GM21390 (cell line): ENCODE data around the gene ATP10A.
"Not testable (repeated sequence)": the region's sequence is repeated elsewhere in the genome, so short reads cannot be mapped to it uniquely, and the experiment has no call there.

ENCODE experiments used
- ATAC-seq: cut with Tn5 transposase; IDR thresholded peaks from one replicate; pipeline ENCODE4 v1.9.1; 2021; ENCODE audit not compliant: unreplicated experiment

ATP10A gene

GRCh38 chr15:25667829-25668228, 195.3 kb downstream of the ATP10A start:
- no peak for ATAC-seq

DNA sequence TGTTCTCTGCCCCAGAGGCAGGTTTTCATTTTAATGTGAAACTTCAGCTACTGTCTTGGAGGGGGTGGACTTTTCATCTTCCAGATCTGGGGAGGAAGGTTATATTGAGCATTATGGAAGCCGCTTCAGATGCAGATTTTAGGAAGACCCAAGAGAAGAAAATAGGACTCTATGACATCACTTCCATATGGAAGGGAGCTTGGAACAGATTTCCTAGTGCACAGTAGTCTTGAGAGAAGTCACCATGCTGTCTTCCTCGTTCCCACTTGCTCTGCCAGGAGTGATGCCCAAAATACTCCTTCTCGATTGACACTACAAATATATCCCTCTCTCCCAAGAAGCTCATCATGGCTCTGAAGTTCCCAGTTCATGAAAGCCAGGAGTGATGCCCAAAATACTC, 197.2 kb downstream of the ATP10A start:
- ATAC-seq: no peak

DNA sequence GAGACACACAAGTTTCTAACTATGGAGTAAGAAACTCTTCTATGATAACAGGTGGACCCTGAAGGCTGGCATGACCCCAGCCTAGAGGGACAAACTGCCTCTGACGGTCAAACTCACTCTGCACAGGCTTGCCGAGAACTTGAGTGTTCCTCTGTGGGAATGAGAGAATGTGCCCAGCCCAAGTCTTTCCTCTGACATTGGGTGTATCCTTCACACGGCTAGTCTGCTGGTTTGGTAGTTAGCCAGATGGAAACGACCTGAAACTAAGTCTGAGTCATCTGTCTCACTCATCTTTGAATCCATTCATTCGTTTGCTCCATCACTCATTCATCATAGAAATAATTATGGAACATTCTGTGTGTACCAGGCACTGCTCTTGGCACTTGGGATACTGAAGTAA, 198.4 kb downstream of the ATP10A start:
- ATAC-seq: no peak

DNA sequence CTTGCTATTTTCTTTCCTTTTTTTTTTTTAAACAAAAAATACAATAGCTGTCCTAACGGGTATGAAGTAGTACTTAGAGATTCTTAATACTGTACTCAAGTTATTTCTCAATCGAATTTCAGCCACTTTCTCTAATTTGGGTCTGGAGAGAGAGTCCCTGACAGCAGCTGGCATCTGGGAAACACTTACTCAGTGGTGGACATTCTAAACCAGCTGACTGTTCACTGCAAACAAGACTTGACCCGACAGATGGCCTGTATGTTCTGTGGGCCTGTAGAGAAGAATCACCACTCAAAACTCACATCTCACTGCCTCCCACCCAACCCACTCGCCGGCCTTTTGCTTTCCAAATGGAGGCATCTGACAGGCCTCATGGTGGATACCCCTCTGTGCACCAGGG, 199.6 kb downstream of the ATP10A start:
- no peak for ATAC-seq

DNA sequence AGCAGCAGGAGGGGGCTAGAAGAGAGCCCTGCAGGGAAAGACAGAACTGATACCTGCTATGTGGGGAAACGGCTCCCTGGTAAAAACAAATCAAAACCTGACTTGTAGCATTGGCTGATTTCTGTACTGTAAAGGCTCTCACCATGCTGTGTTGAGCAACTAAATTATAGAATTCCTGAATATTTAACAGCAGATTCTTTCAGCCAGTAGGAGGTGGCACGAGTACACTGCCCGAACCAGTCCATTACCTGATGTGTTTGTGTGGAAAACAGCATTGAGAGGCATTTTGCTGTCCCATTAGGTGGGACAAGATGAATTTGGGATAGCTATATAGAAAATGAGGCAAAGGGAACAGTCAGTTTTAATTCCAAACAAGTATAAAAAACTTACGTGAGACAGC, 201.2 kb downstream of the ATP10A start:
- no peak for ATAC-seq

DNA sequence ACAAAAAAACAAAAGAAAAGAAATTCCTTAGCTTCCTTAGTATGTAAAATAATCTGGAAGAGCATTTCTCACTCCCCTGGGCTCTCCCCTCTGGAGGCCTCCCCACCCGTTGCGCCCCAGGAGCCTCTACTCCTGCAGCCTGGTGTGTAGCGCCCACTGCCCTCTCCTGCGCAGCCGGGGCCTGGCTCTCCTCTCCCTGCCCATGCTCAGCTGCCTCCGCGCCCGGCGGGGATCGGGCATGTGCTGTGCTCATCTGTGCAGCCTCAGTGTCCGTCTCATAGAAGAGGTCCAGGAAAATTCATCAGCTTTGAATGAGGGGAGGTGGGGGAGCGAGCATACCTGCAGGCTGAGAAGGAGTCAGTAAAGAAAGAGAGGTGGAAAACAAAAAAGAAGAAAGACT, 203.9 kb downstream of the ATP10A start:
- ATAC-seq: no peak

- ATAC-seq: no peak
These were observed 204.6 kb downstream of the ATP10A start for GRCh38 chr15:25658560-25658959.

DNA sequence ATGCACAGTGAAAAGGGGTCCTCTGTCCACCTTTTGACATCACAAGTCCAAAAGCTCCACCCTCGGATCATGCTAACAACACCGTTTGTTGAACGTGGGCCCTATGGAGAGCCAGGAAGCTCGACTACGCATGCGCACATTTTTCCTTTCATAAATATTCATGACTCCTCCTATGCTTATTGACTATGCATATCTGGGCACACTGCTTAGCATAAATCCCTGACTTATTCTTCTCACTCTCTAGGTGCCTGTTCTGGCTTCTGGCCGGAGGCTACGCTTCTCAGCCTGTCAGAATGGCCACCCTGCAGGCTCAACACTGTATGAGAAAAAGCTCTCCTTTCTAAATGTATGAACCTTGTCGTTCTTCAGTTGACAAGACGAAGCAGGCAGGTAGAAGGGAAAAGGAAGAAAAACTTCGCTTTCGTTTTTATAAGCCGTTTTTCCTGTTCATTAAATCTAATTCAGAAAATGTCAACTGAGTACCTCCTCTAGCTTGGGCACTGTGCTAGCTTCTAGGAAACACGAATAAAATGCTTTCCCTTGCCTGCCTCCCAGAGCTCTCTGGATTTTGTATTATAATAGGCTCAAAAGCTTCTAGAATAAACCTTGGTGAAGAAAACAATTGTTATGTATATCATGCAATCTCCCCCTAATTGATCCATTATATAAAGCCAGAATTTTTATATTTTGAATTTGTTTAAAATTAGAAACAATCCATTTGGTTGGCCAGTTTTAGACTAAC, 207.7 kb downstream of the ATP10A start:
- ATAC-seq: no peak

GRCh38 chr15:25653371-25653770, 209.8 kb downstream of the ATP10A start:
- no peak for ATAC-seq

- ATAC-seq: no peak
These were observed 210.4 kb downstream of the ATP10A start for GRCh38 chr15:25652704-25653103.

DNA sequence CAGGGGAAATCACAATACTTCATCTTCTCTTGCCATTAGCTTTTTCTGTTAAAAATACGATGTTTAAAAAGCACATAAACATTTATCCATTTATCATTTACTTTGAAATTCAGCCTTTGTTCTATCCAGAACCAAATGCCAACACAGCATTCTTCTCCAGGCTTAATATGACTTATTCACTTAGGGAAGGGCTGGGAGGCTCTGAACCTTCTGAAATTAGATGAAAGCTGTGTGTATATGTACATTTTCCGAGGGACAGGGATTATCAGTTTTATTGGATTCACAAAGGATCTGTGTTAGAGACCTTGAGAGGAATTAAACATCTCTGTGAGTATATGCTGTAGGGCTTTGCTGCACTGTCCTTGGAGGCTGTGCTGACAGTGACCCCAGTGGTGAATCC, 213.7 kb downstream of the ATP10A start:
- ATAC-seq: no peak

DNA sequence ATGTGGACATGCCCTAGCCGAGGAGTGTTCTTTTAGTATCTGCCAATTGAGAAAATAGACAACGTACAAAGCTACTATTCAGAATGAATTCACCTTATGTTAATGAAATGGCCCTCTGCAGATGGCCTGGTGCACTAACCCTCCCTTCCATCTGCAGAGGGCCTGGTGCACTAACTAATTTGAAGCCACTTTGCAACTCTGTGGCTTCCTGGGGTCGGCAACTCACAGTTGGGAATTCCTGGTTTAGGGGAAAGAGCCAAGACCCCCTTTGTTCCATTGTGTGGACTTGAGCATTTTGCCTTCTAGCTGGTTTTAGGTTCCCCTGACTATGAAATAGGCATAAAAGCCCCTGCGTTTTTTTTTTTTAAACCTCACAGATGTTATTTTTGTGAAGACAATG, 220.0 kb downstream of the ATP10A start:
- no peak for ATAC-seq

DNA sequence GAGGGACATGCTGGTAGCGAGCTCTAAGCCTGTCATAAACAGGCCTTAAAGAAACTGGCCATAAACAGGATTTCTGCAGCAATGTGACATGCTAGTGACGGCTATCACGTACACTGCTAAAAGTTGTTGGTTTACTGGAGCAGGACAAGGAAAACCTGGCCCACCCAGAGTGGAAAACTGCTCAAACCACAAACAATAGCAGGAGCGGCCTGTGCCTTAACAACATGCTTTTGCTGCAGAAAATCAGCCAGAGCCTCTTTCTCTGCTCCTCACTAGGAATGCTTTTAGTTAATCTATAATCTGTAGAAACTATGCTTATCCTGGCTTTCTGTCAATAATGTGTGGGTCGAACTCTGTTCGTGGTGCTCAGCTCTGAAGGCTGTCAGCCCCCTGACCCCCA, 221.4 kb downstream of the ATP10A start:
- ATAC-seq: no peak

DNA sequence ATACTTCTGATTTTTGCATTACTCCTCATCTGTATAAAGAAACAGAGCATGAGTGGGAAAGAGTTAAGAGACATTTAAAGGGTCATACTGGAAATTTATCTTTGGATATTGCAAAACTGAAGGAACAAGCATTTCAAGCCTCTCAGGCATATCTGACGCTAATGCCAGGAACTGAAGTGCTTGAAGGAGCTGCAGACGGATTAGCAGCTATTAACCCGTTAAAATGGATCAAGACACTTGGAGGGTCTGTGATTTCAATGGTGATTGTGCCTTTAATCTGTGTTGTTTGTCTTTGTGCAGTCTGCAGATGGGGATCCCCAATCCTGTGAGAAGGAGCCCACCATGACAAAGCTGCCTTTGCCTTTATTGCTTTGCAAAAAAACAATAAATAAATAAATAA, 221.8 kb downstream of the ATP10A start:
- no peak for ATAC-seq

- not testable (repeated sequence) for ATAC-seq
These were observed 222.2 kb downstream of the ATP10A start for GRCh38 chr15:25640959-25641358.

- ATAC-seq: no peak
These were observed 222.7 kb downstream of the ATP10A start for GRCh38 chr15:25640381-25640780.

GRCh38 chr15:25636486-25636885, 226.6 kb downstream of the ATP10A start:
- not testable (repeated sequence) for ATAC-seq

DNA sequence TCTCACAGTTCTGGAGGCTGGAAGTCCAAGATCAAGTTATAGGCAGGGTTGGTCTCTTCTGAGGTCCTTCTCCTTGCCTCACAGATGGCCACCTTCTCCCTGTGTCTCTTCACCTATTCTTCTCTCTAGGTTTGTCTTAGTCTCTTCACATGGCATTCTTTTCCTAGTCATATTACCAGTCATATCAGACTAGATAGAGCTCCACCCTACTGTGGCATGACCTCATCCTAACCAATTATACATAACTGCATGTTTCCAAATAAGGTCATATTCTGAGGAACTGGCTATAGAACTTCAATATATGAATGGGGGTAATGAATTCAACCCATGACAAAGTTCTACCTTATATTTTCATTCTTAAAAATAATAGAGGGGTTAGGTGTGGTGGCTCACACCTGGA, 227.9 kb downstream of the ATP10A start:
- no peak for ATAC-seq

- ATAC-seq: no peak
These were observed 229.3 kb downstream of the ATP10A start for GRCh38 chr15:25633862-25634261.

- ATAC-seq: no peak
These were observed 231.2 kb downstream of the ATP10A start for GRCh38 chr15:25631971-25632370.
